ENCODE measurements around the gene RAB34. TPM values are rescaled to one million over a fixed set of nuclear protein-coding genes. Genes with fewer than 3 reads are reported as not detected.

Gene RAB34
- total RNA-seq, 1 experiment from 2014 or later, result 158 TPM

- peaks cover 41% of the 10 kb centered on the region for H3K36me3 ChIP-seq (ENCODE audit: insufficient read depth, low read length, poor library complexity, severe bottlenecking)
- CTCF ChIA-PET, result interaction anchor here (3.2 kb wide), 1 partner anchor 20 kb away, joined by 17 read pairs; the partner anchor contains the start of gene TLCD1
- H3K4me1 ChIP-seq (ENCODE audit: insufficient read depth, low read length, poor library complexity, severe bottlenecking), result peaks cover 32% of the 10 kb centered on the region
- peak overlapping the region; percentile 72 for H3K4me3 ChIP-seq (ENCODE audit: low read depth, low read length, poor library complexity, severe bottlenecking)
- TF ChIP-seq CTCF (conservative IDR thresholded peaks at IDR 0.05; ENCODE audit: low read depth, low read length), result no peak
- DNase-seq (ENCODE audit: low spot score), result no peak
- peak overlapping the region; percentile 94 for H3K27ac ChIP-seq (ENCODE audit: low read depth, low read length, poor library complexity, severe bottlenecking)
- H3K9me3 ChIP-seq (ENCODE audit: low read depth, low read length, poor library complexity, severe bottlenecking), result no peaks in the 10 kb centered on the region
- BruUV-seq (replicated peaks), result no TSS peak
- intact Hi-C loops (cut with micrococcal nuclease; ENCODE audit: unreplicated experiment), result loop anchor here (5.0 kb wide), 1 partner anchor 156 kb away; the partner anchor contains the start of gene DHRS13
- POLR2A ChIA-PET (ENCODE audit: low non-redundant PET), result no interaction called here
- no peaks in the 10 kb centered on the region for H3K27me3 ChIP-seq (replicated peaks; ENCODE audit: insufficient read depth, low read depth, low read length, poor library complexity)
These were observed 29.0 kb upstream of the RAB34 start for GRCh38 chr17:28746611-28747050.

- POLR2A ChIA-PET (ENCODE audit: low non-redundant PET), result interaction anchor here (0.6 kb wide), 1 partner anchor 78 kb away, joined by 4 read pairs; no protein-coding TSS in a partner anchor
- peak; percentile 43 for DNase-seq (ENCODE audit: low spot score)
- TF ChIP-seq EZH2 (IDR thresholded peaks at IDR 0.05; ENCODE audit: borderline replicate concordance, low read depth, low read length, poor library complexity, severe bottlenecking) (no peak), CTCF (conservative IDR thresholded peaks at IDR 0.05; ENCODE audit: low read depth, low read length) (no peak)
- no peaks in the 10 kb centered on the region for H3K27me3 ChIP-seq (replicated peaks; ENCODE audit: insufficient read depth, low read depth, low read length, poor library complexity)
- H3K4me3 ChIP-seq (ENCODE audit: low read depth, low read length, poor library complexity, severe bottlenecking), result peak overlapping the region; percentile 72
- peaks cover 32% of the 10 kb centered on the region for H3K4me1 ChIP-seq (ENCODE audit: insufficient read depth, low read length, poor library complexity, severe bottlenecking)
- no TSS peak for BruUV-seq (replicated peaks)
- H3K27ac ChIP-seq (ENCODE audit: low read depth, low read length, poor library complexity, severe bottlenecking), result peak overlapping the region; percentile 94
- intact Hi-C loops (cut with micrococcal nuclease; ENCODE audit: unreplicated experiment), result loop anchor here (5.0 kb wide), 1 partner anchor 156 kb away; the partner anchor contains the start of gene DHRS13
- no peaks in the 10 kb centered on the region for H3K9me3 ChIP-seq (ENCODE audit: low read depth, low read length, poor library complexity, severe bottlenecking)
- peaks cover 38% of the 10 kb centered on the region for H3K36me3 ChIP-seq (ENCODE audit: insufficient read depth, low read length, poor library complexity, severe bottlenecking)
- CTCF ChIA-PET, result interaction anchor here (0.6 to 3.2 kb wide), 5 partner anchors 17 to 427 kb away, joined by 3 to 17 read pairs (median 4); partner anchors contain the start of genes NEK8 and TLCD1
These were observed 28.2 kb upstream of the RAB34 start for GRCh38 chr17:28745786-28746411.

GRCh38 chr17:28744972-28745785 lies 27.5 kb upstream of the RAB34 start:
- peak overlapping the region; percentile 94 for H3K27ac ChIP-seq (ENCODE audit: low read depth, low read length, poor library complexity, severe bottlenecking)
- ChIA-PET CTCF (interaction anchor here (0.6 to 3.2 kb wide), 4 partner anchors 17 to 99 kb away, joined by 3 to 17 read pairs (median 4); partner anchors contain the start of genes NEK8 and TLCD1), POLR2A (ENCODE audit: low non-redundant PET) (interaction anchor here (0.6 kb wide), 1 partner anchor 77 kb away, joined by 4 read pairs; no protein-coding TSS in a partner anchor)
- peaks cover 31% of the 10 kb centered on the region for H3K36me3 ChIP-seq (ENCODE audit: insufficient read depth, low read length, poor library complexity, severe bottlenecking)
- H3K9me3 ChIP-seq (ENCODE audit: low read depth, low read length, poor library complexity, severe bottlenecking), result no peaks in the 10 kb centered on the region
- H3K27me3 ChIP-seq (replicated peaks; ENCODE audit: insufficient read depth, low read depth, low read length, poor library complexity), result no peaks in the 10 kb centered on the region
- TF ChIP-seq CTCF (conservative IDR thresholded peaks at IDR 0.05; ENCODE audit: low read depth, low read length), result no peak
- no peak for TF ChIP-seq EZH2 (IDR thresholded peaks at IDR 0.05; ENCODE audit: borderline replicate concordance, low read depth, low read length, poor library complexity, severe bottlenecking)
- peak overlapping the region; percentile 72 for H3K4me3 ChIP-seq (ENCODE audit: low read depth, low read length, poor library complexity, severe bottlenecking)
- H3K4me1 ChIP-seq (ENCODE audit: insufficient read depth, low read length, poor library complexity, severe bottlenecking), result peaks cover 32% of the 10 kb centered on the region
- BruUV-seq (replicated peaks), result no TSS peak
- intact Hi-C loops (cut with micrococcal nuclease; ENCODE audit: unreplicated experiment), result loop anchor here (5.0 kb wide), 1 partner anchor 157 kb away; the partner anchor contains the start of gene DHRS13
- DNase-seq (ENCODE audit: low spot score), result peak; percentile 76
